T-helper 9 cell (primary cell): Measurements from ENCODE around the gene ISL2.

ENCODE experiments used
- DNase-seq: peaks from one replicate; pipeline ENCODE4 v3.0.0-alpha.2; 2020

ISL2 gene

GRCh38 chr15:76343313-76343996 lies 6.9 kb downstream of the ISL2 start:
- DNase-seq: no peak

- no peak for DNase-seq
Observed at GRCh38 chr15:76344893-76345582, 8.5 kb downstream of the ISL2 start.

- DNase-seq: no peak
Observed at GRCh38 chr15:76345583-76345879, 9.0 kb downstream of the ISL2 start.

GRCh38 chr15:76345880-76346668 lies 9.5 kb downstream of the ISL2 start:
- no peak for DNase-seq

GRCh38 chr15:76346669-76347481 lies 10.3 kb downstream of the ISL2 start:
- no peak for DNase-seq

- no peak for DNase-seq
Observed at GRCh38 chr15:76347482-76348055, 11.0 kb downstream of the ISL2 start.

GRCh38 chr15:76349301-76350070 lies 12.9 kb downstream of the ISL2 start:
- no peak for DNase-seq

GRCh38 chr15:76353023-76353577 lies 16.5 kb downstream of the ISL2 start:
- no peak for DNase-seq

- no peak for DNase-seq
Observed at GRCh38 chr15:76353903-76354302, 17.3 kb downstream of the ISL2 start.

- DNase-seq: no peak
Observed at GRCh38 chr15:76354823-76355440, 18.4 kb downstream of the ISL2 start.

- DNase-seq: no peak
Observed at GRCh38 chr15:76358453-76358852, 21.9 kb downstream of the ISL2 start.

- DNase-seq: no peak
Observed at GRCh38 chr15:76359152-76359551, 22.6 kb downstream of the ISL2 start.

GRCh38 chr15:76360416-76360815 lies 23.8 kb downstream of the ISL2 start:
- DNase-seq: no peak

GRCh38 chr15:76363251-76363650 lies 26.7 kb downstream of the ISL2 start:
- no peak for DNase-seq

- DNase-seq: no peak
Observed at GRCh38 chr15:76366714-76367113, 30.1 kb downstream of the ISL2 start.

GRCh38 chr15:76368122-76368621 lies 31.6 kb downstream of the ISL2 start:
- no peak for DNase-seq

- no peak for DNase-seq
Observed at GRCh38 chr15:76376029-76376428, 39.5 kb downstream of the ISL2 start.

- no peak for DNase-seq
Observed at GRCh38 chr15:76376816-76377215, 40.2 kb downstream of the ISL2 start.

- DNase-seq: no peak
Observed at GRCh38 chr15:76377217-76377616, 40.6 kb downstream of the ISL2 start.

GRCh38 chr15:76377751-76378150 lies 41.2 kb downstream of the ISL2 start:
- DNase-seq: no peak

GRCh38 chr15:76378691-76379090 lies 42.1 kb downstream of the ISL2 start:
- DNase-seq: no peak
